ENCODE measurements around the gene NFASC. TPM values are rescaled to one million over a fixed set of nuclear protein-coding genes. Genes with fewer than 3 reads are reported as not detected.

Gene NFASC
- total RNA-seq, 1 donor = 36.9 TPM

DNA sequence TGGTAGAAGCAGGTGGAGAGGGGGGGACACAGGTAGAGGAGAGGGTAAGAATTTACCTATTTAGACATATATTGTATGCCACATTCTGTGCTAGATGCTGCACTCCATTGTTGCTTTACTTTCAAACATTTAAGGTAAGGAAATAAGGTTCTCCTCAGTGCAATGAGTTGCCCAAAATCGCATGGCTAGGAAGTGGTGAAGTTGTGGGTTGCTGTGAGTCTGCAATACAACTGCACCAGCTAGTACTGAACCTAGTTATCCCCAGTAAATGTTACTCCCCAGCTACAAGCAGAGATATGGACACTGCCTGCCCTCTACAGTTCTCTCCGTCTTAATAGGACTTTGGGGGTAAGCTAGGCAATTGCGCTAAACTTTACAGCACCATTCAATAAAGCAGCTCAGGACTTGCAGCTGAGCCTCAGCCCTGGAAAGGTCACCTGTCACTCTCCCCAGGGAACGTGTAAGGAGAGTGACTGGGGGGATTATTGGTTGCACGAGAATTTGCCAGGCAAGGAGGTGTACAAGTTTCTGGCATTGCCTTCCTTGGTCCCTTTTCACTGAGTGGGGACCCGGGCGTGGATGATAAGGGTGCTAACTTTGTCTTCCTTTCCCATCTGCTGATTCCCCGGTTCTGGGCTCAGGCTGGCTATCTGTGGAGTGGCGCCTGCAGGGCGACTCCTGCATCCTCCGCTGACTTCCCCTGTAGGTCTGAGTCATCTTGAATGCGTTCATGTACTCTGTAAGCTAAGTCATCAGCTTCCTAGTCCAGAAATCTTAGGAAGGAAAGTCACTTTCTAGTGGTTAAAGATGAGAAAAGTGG is 101.1 kb downstream of the NFASC start:
- H2AFZ ChIP-seq (ENCODE audit: low read length) = no peak overlapping the region

DNA sequence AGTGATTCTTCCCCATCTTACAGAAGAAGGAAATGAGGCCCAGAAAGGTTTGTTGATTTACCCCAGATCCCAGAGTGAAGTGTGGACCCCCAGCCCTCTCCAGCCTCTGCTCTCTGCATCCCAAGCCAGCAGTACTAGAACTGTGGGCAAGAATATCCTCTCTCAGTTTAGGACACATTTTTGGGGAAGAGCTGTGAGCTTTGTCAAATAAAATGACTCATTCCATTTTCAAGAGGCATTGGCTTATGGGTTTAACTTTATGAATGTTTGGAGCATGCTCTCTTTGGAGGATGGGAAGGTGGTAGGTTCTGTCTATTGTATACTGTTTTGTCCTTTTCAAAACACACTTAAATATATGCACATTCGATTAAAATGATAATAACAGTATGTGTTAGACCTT is 101.8 kb downstream of the NFASC start:
- Histone ChIP-seq H3K79me2 (ENCODE audit: insufficient read depth, low read length) (no peaks in the 10 kb centered on the region), H3K27ac (ENCODE audit: low read depth, low read length) (peak overlapping the region; percentile 68), H3K36me3 (ENCODE audit: insufficient read depth, low read length) (peaks cover 18% of the 10 kb centered on the region), H3K4me1 (ENCODE audit: insufficient read depth, low read length) (peaks cover 13% of the 10 kb centered on the region), H2AFZ (ENCODE audit: low read length) (no peak overlapping the region), H3K9me3 (ENCODE audit: low read depth, low read length) (no peaks in the 10 kb centered on the region), H4K20me1 (ENCODE audit: insufficient read depth, low read length) (peaks cover 10% of the 10 kb centered on the region), H3K27me3 (ENCODE audit: insufficient read depth, low read length) (no peaks in the 10 kb centered on the region), H3K4me3 (ENCODE audit: insufficient read depth, low read length) (peak overlapping the region; percentile 30), H3K4me2 (ENCODE audit: insufficient read depth, low read length) (peak overlapping the region; percentile 57)
- TF ChIP-seq, protein P1, sequence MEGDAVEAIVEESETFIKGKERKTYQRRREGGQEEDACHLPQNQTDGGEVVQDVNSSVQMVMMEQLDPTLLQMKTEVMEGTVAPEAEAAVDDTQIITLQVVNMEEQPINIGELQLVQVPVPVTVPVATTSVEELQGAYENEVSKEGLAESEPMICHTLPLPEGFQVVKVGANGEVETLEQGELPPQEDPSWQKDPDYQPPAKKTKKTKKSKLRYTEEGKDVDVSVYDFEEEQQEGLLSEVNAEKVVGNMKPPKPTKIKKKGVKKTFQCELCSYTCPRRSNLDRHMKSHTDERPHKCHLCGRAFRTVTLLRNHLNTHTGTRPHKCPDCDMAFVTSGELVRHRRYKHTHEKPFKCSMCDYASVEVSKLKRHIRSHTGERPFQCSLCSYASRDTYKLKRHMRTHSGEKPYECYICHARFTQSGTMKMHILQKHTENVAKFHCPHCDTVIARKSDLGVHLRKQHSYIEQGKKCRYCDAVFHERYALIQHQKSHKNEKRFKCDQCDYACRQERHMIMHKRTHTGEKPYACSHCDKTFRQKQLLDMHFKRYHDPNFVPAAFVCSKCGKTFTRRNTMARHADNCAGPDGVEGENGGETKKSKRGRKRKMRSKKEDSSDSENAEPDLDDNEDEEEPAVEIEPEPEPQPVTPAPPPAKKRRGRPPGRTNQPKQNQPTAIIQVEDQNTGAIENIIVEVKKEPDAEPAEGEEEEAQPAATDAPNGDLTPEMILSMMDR (IDR thresholded peaks at IDR 0.05; ENCODE audit: extremely low read depth, low read depth, low read length) = no peak
- peak; percentile 92 for DNase-seq (ENCODE audit: insufficient read length, low spot score, missing footprints)

More for the DNA sequence above, 101.1 kb downstream of the NFASC start:
- H3K4me2 ChIP-seq (ENCODE audit: insufficient read depth, low read length) = peak overlapping the region; percentile 57
- H3K27me3 ChIP-seq (ENCODE audit: insufficient read depth, low read length) = no peaks in the 10 kb centered on the region
- peak; percentile 98 for DNase-seq (ENCODE audit: insufficient read length, low spot score, missing footprints)
- no peaks in the 10 kb centered on the region for H3K9me3 ChIP-seq (ENCODE audit: low read depth, low read length)
- TF ChIP-seq, protein P1 (IDR thresholded peaks at IDR 0.05; ENCODE audit: extremely low read depth, low read depth, low read length) = no peak
- H3K4me3 ChIP-seq (ENCODE audit: insufficient read depth, low read length) = no peak overlapping the region
- peaks cover 13% of the 10 kb centered on the region for H3K4me1 ChIP-seq (ENCODE audit: insufficient read depth, low read length)
- peaks cover 18% of the 10 kb centered on the region for H3K36me3 ChIP-seq (ENCODE audit: insufficient read depth, low read length)
- H4K20me1 ChIP-seq (ENCODE audit: insufficient read depth, low read length) = peaks cover 10% of the 10 kb centered on the region
- H3K27ac ChIP-seq (ENCODE audit: low read depth, low read length) = peak overlapping the region; percentile 68
- no peaks in the 10 kb centered on the region for H3K79me2 ChIP-seq (ENCODE audit: insufficient read depth, low read length)

DNA sequence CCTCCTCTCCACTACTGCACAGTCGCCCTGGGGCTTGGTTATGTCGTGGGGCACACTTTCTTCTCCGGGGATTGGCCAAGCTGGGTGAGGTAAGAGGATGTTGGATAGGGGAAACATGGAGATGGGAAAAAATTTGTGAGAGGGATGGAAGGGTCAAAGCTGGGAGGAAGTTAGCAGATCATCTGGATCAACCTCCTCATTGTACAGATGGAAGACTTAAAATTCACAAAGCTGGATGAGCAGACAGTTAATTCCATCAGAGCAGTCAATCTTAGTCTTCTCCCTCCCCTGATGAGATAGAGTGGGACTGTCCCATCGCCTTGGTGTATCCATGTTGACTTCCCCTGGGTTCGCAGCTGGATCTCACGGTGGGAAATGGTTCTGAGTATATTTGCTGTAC is 102.8 kb downstream of the NFASC start:
- peaks cover 13% of the 10 kb centered on the region for H3K4me1 ChIP-seq (ENCODE audit: insufficient read depth, low read length)
- H3K9me3 ChIP-seq (ENCODE audit: low read depth, low read length) = no peaks in the 10 kb centered on the region
- peaks cover 10% of the 10 kb centered on the region for H4K20me1 ChIP-seq (ENCODE audit: insufficient read depth, low read length)
- TF ChIP-seq, protein P1 (IDR thresholded peaks at IDR 0.05; ENCODE audit: extremely low read depth, low read depth, low read length) = no peak
- H3K4me2 ChIP-seq (ENCODE audit: insufficient read depth, low read length) = no peak overlapping the region
- peaks cover 18% of the 10 kb centered on the region for H3K36me3 ChIP-seq (ENCODE audit: insufficient read depth, low read length)
- DNase-seq (ENCODE audit: insufficient read length, low spot score, missing footprints) = no peak
- H3K79me2 ChIP-seq (ENCODE audit: insufficient read depth, low read length) = no peaks in the 10 kb centered on the region
- H2AFZ ChIP-seq (ENCODE audit: low read length) = no peak overlapping the region
- H3K27ac ChIP-seq (ENCODE audit: low read depth, low read length) = no peak overlapping the region
- no peak overlapping the region for H3K4me3 ChIP-seq (ENCODE audit: insufficient read depth, low read length)
- H3K27me3 ChIP-seq (ENCODE audit: insufficient read depth, low read length) = no peaks in the 10 kb centered on the region

DNA sequence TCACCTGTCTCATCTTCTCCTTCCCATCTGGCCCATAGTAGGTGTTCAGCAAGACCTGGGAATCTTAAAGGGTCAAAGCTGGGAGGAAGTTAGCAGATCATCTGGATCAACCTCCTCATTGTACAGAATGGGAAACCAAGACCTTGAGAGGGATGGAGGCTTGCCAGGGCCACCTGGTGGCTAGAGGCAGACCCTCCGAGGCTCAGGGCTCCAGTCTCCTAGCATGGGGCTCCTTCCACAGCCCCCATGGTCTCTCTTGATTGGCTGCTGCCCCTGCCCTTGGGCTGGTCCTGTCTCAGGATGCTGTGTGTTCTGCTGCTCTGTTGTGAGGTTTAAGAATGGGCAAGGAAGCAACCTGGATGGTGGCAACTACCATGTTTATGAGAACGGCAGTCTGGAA is 103.7 kb downstream of the NFASC start:
- H2AFZ ChIP-seq (ENCODE audit: low read length) = no peak overlapping the region

More for the DNA sequence above, 103.7 kb downstream of the NFASC start:
- no peaks in the 10 kb centered on the region for H3K79me2 ChIP-seq (ENCODE audit: insufficient read depth, low read length)
- no peaks in the 10 kb centered on the region for H3K27me3 ChIP-seq (ENCODE audit: insufficient read depth, low read length)
- no peak for DNase-seq (ENCODE audit: insufficient read length, low spot score, missing footprints)
- H3K4me2 ChIP-seq (ENCODE audit: insufficient read depth, low read length) = no peak overlapping the region
- no peak overlapping the region for H3K4me3 ChIP-seq (ENCODE audit: insufficient read depth, low read length)
- H3K27ac ChIP-seq (ENCODE audit: low read depth, low read length) = no peak overlapping the region
- H3K36me3 ChIP-seq (ENCODE audit: insufficient read depth, low read length) = peaks cover 19% of the 10 kb centered on the region
- H3K9me3 ChIP-seq (ENCODE audit: low read depth, low read length) = no peaks in the 10 kb centered on the region
- peaks cover 13% of the 10 kb centered on the region for H3K4me1 ChIP-seq (ENCODE audit: insufficient read depth, low read length)
- H4K20me1 ChIP-seq (ENCODE audit: insufficient read depth, low read length) = peaks cover 10% of the 10 kb centered on the region
- TF ChIP-seq, protein P1 (IDR thresholded peaks at IDR 0.05; ENCODE audit: extremely low read depth, low read depth, low read length) = no peak

Data from osteoblast (primary cell).